T47D (cell line): ENCODE data around the gene MAPK8IP1.

Experiments used
- DNase-seq, 2 experiments: peaks; one replicate each; pipeline versions ENCODE4 v3.0.0 to v3.0.0-alpha.2; 2011 to 2012; ENCODE audit warnings: low read depth in 1 of 2, low spot score in 1 of 2
- JUND ChIP-seq: IDR thresholded peaks from 2 replicates; pipeline ENCODE4 v1.6.1; 2012; ENCODE audit warnings: low read depth
- in situ Hi-C: cut with HindIII; loops from 2 replicates; pipeline ENCODE4 v1.10.0; 2016; ENCODE audit warnings: low sequenced_read_pairs, low pct_unique_long_range_greater_than_20kb

MAPK8IP1 gene

DNA sequence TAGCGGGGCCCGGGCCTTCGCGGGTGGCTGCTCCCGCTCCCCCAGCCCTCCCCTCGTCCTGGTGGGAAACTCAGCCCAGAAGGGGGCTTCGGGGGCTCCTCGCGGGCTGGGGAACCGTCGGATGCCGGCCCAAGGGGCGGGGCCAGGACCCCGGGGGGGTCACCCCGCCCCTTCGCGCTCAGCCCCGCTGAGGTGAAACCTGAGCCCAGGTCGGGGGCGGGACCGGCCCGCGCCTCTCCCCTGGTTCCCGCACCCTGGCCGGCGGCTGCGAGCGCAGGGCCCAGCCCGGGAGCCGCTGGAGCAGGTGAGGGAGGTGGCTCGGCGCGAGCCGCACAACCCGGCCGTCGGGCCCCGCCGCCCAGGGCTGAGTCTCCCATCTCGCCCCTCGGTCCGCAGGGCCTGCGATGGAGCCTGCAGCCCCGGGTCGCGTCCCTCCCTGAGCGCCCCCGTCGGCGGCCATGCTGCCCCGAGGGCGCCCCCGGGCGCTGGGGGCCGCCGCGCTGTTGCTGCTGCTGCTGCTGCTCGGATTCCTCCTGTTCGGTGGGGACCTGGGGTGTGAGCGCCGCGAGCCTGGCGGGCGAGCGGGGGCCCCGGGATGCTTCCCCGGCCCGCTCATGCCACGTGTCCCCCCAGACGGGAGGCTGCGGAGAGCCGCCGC, 37.1 kb downstream of the MAPK8IP1 start, which contains the start of gene LARGE2:
Gene LARGE2, plus strand, starts transcription at position 232 of the 658 bp plus-strand sequence. Its CDS starts 227 bp downstream, at position 459.
- TF ChIP-seq JUND, result no peak
- in situ Hi-C loops, result no loop called here
- peak; percentile 92 to 98 for DNase-seq

DNA sequence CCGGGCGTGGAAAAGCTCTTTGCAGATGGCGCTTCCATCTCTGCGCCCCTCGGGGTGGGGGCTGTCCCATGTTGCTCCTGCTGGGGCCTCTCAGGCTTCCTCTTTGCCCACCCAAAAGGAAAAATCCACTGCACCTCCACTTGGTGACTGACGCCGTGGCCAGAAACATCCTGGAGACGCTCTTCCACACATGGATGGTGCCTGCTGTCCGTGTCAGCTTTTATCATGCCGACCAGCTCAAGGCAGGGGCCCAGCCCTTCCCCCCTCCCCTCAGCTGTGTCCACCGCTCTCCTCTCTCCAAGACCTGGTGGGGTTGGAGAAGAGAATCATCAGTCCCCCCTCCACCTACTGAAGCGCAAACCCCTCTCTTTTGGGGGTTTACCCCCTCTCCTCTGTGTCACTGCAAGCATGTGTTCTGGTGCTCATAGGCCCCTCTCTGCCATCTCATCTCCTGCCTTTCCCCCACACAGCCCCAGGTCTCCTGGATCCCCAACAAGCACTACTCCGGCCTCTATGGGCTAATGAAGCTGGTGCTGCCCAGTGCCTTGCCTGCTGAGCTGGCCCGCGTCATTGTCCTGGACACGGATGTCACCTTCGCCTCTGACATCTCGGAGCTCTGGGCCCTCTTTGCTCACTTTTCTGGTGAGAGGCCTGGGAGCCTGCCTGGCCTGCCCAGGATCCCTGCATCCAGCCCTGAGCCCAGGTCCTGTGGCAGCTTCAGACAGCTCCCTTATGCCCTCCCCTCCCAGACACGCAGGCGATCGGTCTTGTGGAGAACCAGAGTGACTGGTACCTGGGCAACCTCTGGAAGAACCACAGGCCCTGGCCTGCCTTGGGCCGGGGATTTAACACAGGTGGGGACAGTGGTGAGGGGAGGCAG, 38.8 kb downstream of the MAPK8IP1 start:
- TF ChIP-seq JUND, result no peak
- DNase-seq, result no peak
- in situ Hi-C loops, result no loop called here

DNA sequence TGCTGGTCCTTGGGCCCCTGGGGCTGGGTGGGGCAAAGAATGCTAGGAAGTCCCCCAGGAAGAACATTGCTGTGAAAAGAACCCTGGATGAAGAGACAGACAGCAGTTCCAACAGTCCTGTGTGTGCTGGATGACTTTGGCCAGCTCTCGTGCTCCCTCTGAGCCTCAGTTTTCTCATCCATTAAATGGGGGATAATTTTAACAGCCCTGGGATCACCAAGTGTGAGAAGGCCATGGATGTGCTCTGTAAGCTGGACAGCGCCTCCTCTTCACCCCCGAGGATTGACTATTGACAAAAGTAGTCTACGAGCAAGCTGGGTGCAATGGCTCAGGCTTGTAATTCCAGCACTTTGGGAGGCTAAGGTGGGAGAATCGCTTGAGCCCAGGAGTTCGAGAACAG, 39.5 kb downstream of the MAPK8IP1 start:
- no peak for DNase-seq
- in situ Hi-C loops, result no loop called here
- TF ChIP-seq JUND, result no peak

DNA sequence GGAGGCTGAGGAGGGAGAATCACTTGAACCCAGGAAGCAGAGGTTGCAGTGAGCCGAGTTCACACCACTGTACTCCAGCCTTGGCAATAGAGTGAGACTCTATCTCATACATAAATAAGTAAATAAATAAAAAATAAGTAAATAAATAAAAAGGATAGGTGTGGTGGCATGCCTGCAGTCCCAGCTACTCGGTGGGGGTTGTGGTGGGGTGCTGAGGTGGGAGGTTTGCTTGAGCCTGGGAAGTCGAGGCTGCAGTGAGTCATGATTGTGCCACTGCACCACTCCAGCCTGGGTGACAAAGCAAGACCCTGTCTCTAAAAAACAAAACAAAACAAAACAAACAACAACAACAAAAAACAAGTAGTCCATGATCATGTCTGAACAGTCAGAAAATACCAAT, 40.1 kb downstream of the MAPK8IP1 start:
- TF ChIP-seq JUND, result no peak
- in situ Hi-C loops, result no loop called here
- no peak for DNase-seq

DNA sequence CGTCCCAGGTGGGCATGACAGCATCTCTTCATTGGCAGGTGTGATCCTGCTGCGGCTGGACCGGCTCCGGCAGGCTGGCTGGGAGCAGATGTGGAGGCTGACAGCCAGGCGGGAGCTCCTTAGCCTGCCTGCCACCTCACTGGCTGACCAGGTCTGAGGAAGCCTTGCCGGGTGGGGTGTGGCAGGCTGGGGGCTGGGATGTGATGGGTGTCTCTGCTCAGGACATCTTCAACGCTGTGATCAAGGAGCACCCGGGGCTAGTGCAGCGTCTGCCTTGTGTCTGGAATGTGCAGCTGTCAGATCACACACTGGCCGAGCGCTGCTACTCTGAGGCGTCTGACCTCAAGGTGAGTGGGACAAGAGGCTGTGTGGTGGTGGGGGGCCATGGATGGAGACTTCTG, 40.5 kb downstream of the MAPK8IP1 start:
- TF ChIP-seq JUND, result no peak
- in situ Hi-C loops, result no loop called here
- no peak for DNase-seq

DNA sequence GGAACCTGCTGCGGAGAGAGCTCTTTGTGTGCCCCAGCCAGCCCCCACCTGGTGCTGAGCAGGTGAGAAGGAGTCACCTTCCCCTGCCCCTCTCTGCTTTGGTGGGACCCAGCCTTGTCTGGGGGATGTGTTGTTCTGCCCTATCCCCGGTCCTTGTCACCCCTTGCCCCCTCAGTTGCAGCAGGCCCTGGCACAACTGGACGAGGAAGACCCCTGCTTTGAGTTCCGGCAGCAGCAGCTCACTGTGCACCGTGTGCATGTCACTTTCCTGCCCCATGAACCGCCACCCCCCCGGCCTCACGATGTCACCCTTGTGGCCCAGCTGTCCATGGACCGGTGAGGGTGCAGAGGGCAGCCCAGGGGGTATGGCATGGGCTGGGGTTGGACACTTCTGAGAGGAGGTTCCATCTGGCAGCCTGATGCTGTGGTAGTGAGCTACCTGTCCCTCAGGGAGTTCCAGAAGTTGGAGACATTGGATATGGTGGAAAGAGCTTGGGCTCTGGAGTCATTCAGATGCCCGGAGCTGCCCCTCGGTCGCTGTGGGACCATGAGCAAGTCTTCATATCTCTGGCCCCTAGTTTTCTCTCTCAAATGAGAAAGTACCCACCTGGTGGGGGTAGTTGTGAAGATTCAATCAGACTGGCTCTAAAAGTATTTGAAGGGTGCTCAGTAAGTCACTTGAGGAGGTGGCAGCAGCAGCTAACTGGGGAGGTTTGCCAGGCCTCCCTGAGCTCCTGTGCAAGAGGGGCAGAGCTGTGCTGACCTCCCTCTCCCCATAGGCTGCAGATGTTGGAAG, 41.3 kb downstream of the MAPK8IP1 start:
- no peak for DNase-seq
- TF ChIP-seq JUND, result no peak
- in situ Hi-C loops, result no loop called here

DNA sequence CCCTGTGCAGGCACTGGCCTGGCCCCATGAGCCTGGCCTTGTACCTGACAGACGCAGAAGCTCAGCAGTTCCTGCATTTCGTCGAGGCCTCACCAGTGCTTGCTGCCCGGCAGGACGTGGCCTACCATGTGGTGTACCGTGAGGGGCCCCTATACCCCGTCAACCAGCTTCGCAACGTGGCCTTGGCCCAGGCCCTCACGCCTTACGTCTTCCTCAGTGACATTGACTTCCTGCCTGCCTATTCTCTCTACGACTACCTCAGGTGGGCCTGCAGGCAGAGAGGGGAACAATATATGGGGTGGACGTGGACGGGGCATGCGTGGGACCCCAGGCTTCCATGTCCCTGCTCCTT, 41.9 kb downstream of the MAPK8IP1 start:
- no peak for TF ChIP-seq JUND
- in situ Hi-C loops, result no loop called here
- no peak for DNase-seq

DNA sequence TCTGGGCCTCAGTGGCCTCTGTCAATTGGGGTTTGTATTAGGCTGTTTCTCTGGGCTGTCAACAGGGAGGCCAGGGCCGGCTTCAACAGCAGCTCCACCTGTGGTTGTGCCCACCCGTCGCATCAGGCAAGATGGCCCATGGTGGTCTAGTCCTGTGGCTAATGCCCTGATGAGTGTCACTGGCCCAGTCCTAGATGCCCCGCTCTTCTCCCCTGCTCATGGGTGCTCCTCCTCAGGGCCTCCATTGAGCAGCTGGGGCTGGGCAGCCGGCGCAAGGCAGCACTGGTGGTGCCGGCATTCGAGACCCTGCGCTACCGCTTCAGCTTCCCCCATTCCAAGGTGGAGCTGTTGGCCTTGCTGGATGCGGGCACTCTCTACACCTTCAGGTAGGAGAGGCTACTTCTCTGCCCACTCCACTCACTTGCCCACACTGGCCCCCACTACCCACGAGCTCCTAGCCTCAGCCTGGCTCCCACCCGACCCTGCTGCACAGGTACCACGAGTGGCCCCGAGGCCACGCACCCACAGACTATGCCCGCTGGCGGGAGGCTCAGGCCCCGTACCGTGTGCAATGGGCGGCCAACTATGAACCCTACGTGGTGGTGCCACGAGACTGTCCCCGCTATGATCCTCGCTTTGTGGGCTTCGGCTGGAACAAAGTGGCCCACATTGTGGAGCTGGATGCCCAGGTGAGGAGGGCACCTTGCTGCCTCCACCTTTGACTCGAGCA, 42.4 kb downstream of the MAPK8IP1 start:
- no peak for DNase-seq
- in situ Hi-C loops, result no loop called here
- TF ChIP-seq JUND, result no peak

DNA sequence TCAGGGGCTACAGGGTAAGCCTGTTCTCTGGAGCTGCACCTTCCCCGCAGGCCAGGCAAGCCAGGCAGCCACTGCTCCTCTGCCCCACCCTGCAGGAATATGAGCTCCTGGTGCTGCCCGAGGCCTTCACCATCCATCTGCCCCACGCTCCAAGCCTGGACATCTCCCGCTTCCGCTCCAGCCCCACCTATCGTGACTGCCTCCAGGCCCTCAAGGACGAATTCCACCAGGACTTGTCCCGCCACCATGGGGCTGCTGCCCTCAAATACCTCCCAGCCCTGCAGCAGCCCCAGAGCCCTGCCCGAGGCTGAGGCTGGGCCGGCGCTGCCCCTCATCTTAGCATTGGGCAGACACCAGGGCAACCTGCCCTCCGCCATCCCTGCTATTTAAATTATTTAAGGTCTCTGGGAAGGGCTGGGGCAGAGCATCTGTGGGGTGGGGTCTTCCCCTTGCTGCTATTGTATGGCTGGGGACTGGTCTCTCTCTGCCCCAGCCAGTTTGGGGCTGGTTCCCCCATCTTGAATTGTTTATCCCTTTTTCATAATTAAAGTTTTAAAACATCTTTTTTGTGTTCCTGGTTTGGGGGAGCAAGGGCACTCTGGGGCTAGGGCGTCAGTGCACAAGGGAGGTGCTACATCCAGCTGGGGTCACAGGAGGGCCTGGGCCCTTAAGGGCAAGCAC, 43.2 kb downstream of the MAPK8IP1 start:
- in situ Hi-C loops, result no loop called here
- no peak for DNase-seq
- no peak for TF ChIP-seq JUND

DNA sequence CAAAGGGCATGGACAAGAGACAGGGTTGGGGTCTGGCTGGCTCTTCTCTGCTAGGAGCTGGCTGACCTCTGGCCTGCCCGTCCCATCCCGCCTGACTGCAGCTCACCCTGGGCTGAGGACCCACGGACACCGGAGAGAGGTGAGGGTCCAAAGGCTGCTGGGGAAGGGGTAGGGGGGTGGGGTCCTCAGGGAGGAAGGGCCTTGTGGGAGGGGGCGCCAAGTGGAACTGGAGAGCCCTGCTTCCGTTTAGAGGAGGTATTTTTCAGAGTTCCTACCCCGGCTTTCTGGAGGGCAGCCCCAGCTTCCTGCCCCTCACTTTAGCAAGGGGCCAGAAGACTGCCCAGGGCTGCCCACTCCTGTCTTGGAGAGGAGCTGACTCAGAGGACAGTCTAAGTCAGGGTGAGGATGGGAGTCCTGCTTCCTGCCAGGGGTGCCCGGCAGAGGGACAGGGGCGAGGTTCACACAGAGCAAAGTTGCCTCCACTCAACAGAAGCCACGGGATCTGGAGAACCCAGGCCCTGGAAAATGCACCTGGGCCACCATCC, 44.1 kb downstream of the MAPK8IP1 start:
- DNase-seq, result no peak
- TF ChIP-seq JUND, result no peak
- in situ Hi-C loops, result no loop called here

DNA sequence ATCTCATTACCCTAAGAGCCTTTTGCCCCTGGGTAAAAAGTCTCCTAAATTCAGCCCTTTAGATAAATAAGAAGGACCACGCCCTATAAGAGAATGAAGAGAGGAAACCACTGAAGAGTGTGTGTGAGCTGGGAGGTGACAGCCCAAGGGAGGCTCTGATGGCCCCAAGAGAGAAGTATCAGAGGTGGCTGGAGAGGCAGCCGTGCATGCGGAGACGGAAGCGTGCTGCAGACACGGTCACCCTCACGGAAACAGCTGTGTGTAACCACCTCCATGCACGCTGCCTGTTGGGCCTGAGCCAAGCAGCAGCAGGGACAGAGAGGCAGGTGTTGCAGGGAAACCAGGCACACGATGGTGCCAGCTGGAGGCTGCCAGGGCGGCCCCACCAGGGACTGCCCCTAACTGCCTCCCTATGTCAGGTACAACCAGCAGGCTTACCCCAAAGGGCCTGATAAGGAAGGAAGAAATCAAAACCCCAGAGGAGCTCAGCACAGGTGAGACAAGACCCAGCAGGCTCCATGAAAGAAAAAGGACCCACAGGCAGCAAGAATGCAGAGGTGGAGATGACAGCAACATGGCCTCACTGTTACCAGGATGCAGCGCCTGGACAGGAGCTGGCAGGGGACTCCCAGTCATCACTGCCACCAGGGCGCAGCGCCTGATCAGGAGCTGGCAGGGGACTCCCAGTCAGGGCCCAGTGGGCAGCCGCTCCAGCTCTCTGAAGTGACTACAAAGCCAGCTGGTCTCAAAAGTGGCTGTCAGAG, 44.8 kb downstream of the MAPK8IP1 start:
- in situ Hi-C loops, result no loop called here
- no peak for DNase-seq
- TF ChIP-seq JUND, result no peak
